ENCODE measurements around the gene VPS39.

Gene VPS39

DNA sequence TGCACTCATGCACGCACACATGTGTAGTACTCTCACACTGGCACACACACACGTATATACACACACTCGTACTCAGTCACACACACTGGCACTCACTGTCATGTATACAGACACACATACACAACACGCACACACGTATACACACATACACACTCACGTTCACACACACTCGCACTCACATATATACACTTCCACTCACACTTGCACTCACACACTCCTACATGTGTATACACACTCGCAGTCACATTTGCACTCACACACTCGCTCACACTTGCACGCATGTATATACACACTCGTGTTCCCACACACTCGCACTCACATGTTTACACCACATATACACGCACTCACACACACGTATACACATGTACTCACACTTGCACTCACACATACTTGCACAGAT lies 53.1 kb downstream of the VPS39 start:
- Histone ChIP-seq H3K9me3 (ENCODE audit: insufficient read depth, low read length) (no peaks in the 10 kb centered on the region), H3K9ac (ENCODE audit: low read length) (no peak overlapping the region), H3K4me2 (ENCODE audit: low read length) (no peak overlapping the region), H4K20me1 (ENCODE audit: insufficient read depth, low read length) (no peaks in the 10 kb centered on the region), H3K79me2 (ENCODE audit: low read length) (no peaks in the 10 kb centered on the region), H3K36me3 (replicated peaks; ENCODE audit: low read depth, low read length) (peaks cover 9% of the 10 kb centered on the region), H2AFZ (ENCODE audit: low read depth, low read length) (no peak overlapping the region), H3K27me3 (ENCODE audit: low read depth, low read length) (no peaks in the 10 kb centered on the region), H3K27ac (ENCODE audit: low read length) (no peak overlapping the region), H3K4me3 (ENCODE audit: low read length) (no peak overlapping the region), H3K4me1 (ENCODE audit: low read length) (no peaks in the 10 kb centered on the region)
- TF ChIP-seq, protein P1, sequence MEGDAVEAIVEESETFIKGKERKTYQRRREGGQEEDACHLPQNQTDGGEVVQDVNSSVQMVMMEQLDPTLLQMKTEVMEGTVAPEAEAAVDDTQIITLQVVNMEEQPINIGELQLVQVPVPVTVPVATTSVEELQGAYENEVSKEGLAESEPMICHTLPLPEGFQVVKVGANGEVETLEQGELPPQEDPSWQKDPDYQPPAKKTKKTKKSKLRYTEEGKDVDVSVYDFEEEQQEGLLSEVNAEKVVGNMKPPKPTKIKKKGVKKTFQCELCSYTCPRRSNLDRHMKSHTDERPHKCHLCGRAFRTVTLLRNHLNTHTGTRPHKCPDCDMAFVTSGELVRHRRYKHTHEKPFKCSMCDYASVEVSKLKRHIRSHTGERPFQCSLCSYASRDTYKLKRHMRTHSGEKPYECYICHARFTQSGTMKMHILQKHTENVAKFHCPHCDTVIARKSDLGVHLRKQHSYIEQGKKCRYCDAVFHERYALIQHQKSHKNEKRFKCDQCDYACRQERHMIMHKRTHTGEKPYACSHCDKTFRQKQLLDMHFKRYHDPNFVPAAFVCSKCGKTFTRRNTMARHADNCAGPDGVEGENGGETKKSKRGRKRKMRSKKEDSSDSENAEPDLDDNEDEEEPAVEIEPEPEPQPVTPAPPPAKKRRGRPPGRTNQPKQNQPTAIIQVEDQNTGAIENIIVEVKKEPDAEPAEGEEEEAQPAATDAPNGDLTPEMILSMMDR (IDR thresholded peaks at IDR 0.05; ENCODE audit: low read depth, low read length): no peak
- TF ChIP-seq EZH2phosphoT487 (IDR thresholded peaks at IDR 0.05; ENCODE audit: low read depth): no peak

DNA sequence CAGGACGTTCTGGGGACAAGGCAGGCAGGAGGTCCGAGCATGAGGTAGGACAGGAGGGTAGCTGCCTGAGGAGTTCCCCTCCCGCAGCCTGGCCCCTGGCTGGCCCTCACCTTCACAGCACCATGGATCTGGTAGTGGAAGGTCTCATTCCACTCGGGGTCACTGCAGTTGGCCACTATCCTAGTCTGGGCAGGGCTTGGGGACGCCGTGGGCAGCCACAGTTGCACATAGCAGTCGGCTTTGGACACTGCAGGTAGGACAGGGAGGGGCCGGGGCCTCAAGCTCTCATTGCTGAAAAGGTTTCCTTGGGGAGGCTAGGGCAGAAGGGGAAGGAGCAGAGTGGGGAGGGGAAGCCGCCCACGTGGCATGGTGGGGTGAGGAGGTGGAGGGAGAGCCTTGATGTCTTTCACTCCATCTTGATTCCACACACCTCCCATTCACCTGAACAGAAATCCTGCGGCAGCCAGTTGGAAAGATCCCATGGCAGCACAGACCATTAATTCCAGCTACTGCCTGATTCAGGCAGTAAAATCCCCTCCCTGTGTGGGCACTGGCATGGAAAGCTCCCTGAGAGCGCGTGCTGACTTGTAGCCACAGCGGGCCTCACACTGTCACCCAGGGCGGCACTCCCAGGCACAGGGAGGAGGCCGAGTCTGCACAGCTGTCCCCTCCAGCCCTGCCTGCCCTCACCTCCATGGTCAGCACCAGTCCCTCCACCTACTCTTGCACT lies 53.7 kb downstream of the VPS39 start:
- Histone ChIP-seq H3K79me2 (ENCODE audit: low read length) (no peaks in the 10 kb centered on the region), H3K27ac (ENCODE audit: low read length) (no peak overlapping the region), H3K36me3 (replicated peaks; ENCODE audit: low read depth, low read length) (peaks cover 3% of the 10 kb centered on the region), H3K4me3 (ENCODE audit: low read length) (no peak overlapping the region), H3K9ac (ENCODE audit: low read length) (no peak overlapping the region), H3K9me3 (ENCODE audit: insufficient read depth, low read length) (no peaks in the 10 kb centered on the region), H3K27me3 (ENCODE audit: low read depth, low read length) (no peaks in the 10 kb centered on the region), H4K20me1 (ENCODE audit: insufficient read depth, low read length) (no peaks in the 10 kb centered on the region), H2AFZ (ENCODE audit: low read depth, low read length) (no peak overlapping the region), H3K4me1 (ENCODE audit: low read length) (no peaks in the 10 kb centered on the region), H3K4me2 (ENCODE audit: low read length) (no peak overlapping the region)
- TF ChIP-seq, protein P1 (IDR thresholded peaks at IDR 0.05; ENCODE audit: low read depth, low read length): no peak
- no peak for TF ChIP-seq EZH2phosphoT487 (IDR thresholded peaks at IDR 0.05; ENCODE audit: low read depth)

DNA sequence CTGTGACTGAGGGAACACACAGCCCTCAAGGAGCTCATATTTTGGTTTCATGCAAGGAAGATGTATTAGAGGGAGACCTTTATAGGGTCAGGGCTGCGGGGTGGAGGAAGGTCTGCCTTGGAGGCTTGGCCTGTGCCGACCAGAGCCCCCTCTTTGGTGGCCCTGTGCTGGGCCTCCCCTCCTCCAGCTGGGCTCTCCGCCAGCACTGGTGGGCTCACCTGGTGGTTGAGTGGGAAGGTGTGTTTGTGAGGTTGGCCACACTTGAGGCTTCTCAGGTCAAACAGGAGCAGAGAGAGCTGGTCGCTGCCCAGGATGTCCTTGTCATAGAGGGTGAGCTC lies 54.3 kb downstream of the VPS39 start:
- Histone ChIP-seq H4K20me1 (ENCODE audit: insufficient read depth, low read length) (no peaks in the 10 kb centered on the region), H3K36me3 (replicated peaks; ENCODE audit: low read depth, low read length) (peaks cover 2% of the 10 kb centered on the region)

DNA sequence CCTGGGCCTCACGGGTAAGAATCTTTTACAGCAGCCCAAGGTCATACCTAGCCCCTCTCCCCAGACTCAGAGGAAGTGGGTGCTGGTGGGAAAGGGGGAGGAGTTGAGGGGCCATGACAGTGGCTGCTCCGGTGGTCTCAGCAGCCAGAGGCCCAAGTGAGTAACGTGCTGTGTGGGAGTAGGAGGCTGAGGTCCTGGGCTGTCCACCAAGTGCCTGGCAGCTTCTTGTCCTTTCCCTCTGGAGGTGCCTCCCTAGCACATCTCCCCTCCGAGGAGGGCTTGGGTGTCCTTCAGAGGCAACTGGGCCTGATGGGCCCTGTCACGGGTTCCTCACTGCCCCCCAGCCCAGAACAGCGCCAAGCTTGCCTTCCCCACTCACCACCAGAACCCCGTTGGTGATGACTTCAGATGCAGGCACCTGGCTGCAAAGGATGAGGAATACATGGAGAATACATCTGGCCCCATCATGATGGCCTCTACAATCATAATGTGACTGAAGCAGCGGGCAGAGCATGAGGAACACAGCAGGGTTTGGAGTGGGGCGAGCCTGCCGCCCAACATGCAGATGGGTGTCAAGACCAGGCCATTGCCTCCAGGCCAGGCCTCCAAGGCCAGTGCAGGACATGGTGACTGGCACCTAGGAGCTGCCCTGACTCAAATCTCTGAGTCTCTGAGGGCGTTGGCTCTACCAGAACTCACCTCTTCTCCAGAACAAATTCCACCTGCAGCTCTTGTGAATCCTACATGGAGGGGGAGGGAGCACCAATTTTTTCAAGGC lies 55.0 kb downstream of the VPS39 start:
- no peaks in the 10 kb centered on the region for H3K27me3 ChIP-seq (ENCODE audit: low read depth, low read length)
- no peak overlapping the region for H3K27ac ChIP-seq (ENCODE audit: low read length)
- TF ChIP-seq, protein P1 (IDR thresholded peaks at IDR 0.05; ENCODE audit: low read depth, low read length): no peak
- TF ChIP-seq EZH2phosphoT487 (IDR thresholded peaks at IDR 0.05; ENCODE audit: low read depth): no peak

More for the DNA sequence above, 54.3 kb downstream of the VPS39 start:
- H3K4me1 ChIP-seq (ENCODE audit: low read length): no peaks in the 10 kb centered on the region
- H3K79me2 ChIP-seq (ENCODE audit: low read length): no peaks in the 10 kb centered on the region
- no peak overlapping the region for H3K4me2 ChIP-seq (ENCODE audit: low read length)
- no peak overlapping the region for H3K27ac ChIP-seq (ENCODE audit: low read length)
- H3K4me3 ChIP-seq (ENCODE audit: low read length): no peak overlapping the region
- no peak overlapping the region for H3K9ac ChIP-seq (ENCODE audit: low read length)
- no peaks in the 10 kb centered on the region for H3K27me3 ChIP-seq (ENCODE audit: low read depth, low read length)
- TF ChIP-seq, protein P1 (IDR thresholded peaks at IDR 0.05; ENCODE audit: low read depth, low read length): no peak
- TF ChIP-seq EZH2phosphoT487 (IDR thresholded peaks at IDR 0.05; ENCODE audit: low read depth): no peak
- H3K9me3 ChIP-seq (ENCODE audit: insufficient read depth, low read length): no peaks in the 10 kb centered on the region
- no peak overlapping the region for H2AFZ ChIP-seq (ENCODE audit: low read depth, low read length)

More for the DNA sequence above, 55.0 kb downstream of the VPS39 start:
- Histone ChIP-seq H3K4me2 (ENCODE audit: low read length) (no peak overlapping the region), H4K20me1 (ENCODE audit: insufficient read depth, low read length) (no peaks in the 10 kb centered on the region), H3K79me2 (ENCODE audit: low read length) (no peaks in the 10 kb centered on the region), H3K4me1 (ENCODE audit: low read length) (no peaks in the 10 kb centered on the region), H3K36me3 (replicated peaks; ENCODE audit: low read depth, low read length) (no peaks in the 10 kb centered on the region), H3K4me3 (ENCODE audit: low read length) (no peak overlapping the region), H2AFZ (ENCODE audit: low read depth, low read length) (no peak overlapping the region), H3K9me3 (ENCODE audit: insufficient read depth, low read length) (no peaks in the 10 kb centered on the region), H3K9ac (ENCODE audit: low read length) (no peak overlapping the region)
